Activated CD8-positive, alpha-beta memory T cell treated with anti-CD3 and anti-CD28 coated beads, Interleukin-2, amount 50 U/mL, for 1 hour (primary cell): Measurements from ENCODE around the gene MOV10.

Experiments
- DNase-seq: peaks from one replicate; pipeline ENCODE4 v3.0.0-alpha.2; 2020; ENCODE audit errors: extremely low read depth

MOV10 gene

DNA sequence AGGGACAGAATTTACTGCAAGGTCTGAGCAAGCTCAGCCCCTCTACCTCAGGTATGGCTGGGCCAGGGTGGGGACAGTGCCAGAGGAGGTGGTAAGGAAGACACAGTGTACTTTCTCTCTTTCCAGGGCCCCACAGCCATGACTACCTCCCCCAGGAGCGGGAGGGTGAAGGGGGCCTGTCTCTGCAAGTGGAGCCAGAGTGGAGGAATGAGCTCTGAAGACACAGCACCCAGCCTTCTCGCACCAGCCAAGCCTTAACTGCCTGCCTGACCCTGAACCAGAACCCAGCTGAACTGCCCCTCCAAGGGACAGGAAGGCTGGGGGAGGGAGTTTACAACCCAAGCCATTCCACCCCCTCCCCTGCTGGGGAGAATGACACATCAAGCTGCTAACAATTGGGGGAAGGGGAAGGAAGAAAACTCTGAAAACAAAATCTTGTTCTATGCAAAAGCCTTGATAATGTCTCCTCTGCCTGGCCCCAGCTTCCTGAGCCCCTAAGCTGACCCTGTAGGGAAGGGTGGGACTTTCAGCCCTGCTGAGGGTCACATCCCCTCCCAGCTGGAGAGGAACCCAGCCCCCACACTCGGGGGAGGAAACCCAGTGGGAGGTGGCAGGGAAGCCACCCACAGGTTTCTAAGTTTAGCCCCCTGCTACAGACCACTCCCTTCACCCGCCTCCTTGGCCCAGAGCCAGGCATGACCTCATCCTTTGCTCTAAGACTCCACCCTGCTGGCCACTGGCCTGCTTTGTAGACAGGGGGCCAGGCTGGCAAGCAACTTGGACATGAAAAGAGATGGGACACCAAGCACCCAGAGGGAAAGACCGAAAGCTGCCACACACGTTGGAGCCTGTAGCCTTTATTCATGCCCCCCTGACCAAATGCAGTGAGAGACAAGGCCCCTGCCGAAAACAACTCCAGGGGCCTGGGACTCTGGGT lies 26.1 kb downstream of the MOV10 start:
- DNase-seq = no peak

DNA sequence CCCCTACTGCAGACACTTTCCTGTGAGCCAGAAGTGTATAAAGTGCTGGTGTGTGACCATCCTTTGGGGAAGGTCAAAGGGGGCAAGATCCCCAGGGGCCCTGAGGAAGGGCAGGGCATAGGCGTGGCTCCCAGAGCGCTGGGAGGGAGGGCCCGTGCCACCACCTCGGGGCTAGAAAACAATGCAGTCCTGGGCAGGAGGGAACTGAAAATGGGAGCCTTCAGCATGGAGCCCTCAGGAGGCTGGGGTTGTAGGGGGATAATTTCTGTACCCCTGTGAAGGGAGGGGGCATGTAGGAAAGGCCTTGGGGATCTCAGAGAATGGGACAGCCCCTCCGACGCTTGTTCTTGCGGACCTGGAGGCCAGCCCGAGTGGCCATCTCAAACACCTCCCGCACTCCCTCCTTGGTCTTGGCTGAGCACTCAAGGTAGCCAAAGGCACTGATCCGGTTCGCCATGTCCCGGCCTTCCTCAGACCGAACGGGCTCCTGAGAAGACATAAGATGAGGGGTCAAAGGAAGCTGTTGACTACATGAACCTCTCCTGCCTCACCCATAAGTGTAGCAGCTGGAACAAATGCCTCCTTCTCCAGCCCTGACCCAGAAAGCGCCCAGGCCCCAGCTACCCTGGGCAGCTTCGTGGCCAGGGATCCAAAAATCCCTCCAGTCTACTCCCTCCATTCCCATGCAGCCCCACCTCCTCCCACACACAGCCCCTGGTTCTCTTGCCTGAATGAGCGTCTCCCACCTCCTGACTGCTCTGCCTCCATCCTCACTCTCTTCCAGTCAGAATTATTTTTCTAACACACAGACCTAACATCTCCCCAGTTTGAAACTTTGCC lies 27.0 kb downstream of the MOV10 start:
- no peak for DNase-seq

DNA sequence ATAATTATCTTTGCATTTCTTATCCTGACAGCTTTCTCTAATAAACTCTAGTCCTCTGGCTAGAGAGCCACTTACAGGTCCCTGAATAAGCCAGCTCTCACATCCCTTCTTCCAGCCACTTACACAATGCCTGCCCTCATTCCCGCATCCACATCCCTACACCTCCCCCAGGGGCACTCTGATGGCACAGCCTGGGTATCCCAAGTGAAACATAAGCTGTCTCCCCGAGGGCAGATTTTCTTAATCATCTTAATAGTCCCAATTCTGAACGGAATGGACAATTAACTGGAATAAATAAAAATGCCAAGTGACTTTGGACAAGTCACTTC lies 27.6 kb downstream of the MOV10 start:
- no peak for DNase-seq

DNA sequence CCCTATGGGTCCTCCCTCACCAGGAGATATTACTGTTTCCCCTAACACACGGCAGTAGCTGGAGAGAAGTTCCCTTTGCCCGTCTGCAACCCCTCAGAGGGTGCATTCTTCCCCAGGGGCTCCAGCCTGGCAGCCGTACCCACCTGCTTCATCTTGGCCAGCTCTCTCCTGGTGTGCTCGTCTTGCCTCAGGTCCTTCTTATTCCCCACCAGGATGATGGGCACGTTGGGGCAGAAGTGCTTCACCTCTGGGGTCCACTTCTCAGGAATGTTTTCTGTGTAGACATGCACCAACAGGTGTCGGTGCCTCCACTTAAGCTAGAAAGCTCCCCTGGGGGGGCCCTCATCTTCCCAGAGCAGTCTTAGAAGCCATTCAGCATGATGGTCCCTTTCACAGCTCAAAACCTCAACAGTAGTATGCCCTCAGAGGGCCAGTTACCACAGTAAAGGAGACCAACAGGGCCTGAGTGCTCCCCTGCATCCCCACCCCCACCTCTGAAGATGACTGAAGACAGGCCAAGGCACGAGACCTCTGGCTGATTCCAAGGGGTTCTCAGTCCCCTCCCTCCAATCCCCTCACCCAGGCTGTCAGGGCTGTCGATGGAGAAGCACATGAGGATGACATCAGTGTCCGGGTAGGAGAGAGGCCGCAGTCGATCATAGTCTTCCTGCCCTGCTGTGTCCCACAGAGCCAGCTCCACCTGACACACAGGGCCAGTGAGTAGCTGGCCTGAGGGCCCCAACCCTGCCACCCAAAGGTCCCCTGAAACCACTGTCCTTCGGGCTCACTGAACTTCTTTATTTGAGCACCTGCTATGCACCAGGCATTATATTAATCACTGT lies 28.2 kb downstream of the MOV10 start:
- no peak for DNase-seq

DNA sequence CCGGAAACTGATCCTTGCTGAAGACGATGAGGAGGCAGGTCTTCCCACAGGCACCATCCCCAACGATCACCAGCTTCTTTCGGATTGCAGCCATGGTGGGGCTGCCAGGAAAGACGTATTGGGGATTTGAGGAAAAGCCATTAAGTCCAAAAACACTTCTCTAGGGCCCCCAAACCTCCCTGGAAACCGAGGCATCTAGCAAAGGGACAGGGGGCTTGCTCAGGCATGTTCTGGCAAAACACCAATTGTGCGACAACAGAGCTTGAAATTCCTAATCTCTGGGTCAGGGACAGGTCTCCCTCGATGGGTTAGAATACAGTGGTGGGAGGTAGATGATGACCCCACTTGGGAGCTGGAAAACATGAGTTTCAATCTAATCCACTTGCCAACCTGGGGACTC lies 29.2 kb downstream of the MOV10 start:
- DNase-seq = no peak

DNA sequence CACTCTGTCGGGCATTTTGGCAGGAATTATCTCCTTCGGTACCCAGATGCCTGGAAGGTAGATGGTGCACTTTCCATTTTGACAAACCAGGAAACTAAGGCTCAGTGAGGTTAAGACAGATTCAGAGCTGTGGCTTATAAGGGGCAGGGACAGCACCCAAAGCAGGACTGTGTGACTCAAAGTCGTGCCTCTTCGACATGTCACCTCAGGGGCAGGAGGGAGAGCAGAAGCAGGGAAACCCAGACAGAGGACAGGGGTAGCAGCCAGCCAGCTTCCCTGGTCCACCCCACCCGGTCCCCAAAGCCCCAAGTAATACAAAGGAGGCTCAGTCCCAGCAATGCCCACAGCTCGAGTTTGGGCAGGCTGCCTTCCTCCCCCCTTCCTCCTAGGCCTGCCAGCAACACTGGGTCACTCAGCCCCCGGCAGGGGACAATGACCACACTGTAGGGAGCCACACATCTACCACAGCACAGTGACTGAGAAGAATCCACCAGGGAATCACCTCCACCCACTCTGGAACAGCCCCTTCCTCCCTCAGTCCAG lies 30.0 kb downstream of the MOV10 start:
- no peak for DNase-seq

DNA sequence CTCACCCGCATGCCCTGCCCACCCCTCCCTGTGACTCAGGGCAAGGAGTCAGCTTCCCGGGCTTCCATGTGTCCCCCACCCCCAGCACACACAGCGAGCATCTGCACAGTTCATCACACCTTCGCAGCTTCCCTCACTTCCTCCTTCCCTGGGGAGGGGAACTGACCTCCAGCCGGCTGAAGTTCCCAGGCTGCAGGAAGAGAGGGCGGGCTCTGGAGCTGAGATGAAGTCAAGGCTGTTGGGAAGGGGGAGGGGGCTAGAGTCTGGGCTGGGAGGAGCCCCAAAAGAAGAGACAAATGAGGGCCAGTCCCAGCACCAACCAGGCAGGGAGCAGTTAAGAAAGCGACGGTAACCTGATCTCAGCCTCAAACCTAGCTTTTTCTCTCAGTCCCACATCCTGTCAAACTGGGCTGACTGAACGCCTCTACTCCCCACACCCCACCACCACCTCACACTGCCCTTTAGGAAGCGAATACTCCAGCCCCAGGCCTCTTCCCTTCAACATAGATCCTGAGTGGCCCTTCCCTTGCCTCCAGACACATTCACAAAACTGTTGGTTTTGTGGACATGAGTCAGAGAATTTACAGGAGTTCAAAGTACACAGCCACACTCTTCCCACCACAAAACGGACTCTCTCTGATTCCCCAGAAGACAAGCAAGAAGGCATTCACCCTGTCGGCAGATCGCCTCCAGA lies 30.6 kb downstream of the MOV10 start:
- DNase-seq = no peak

DNA sequence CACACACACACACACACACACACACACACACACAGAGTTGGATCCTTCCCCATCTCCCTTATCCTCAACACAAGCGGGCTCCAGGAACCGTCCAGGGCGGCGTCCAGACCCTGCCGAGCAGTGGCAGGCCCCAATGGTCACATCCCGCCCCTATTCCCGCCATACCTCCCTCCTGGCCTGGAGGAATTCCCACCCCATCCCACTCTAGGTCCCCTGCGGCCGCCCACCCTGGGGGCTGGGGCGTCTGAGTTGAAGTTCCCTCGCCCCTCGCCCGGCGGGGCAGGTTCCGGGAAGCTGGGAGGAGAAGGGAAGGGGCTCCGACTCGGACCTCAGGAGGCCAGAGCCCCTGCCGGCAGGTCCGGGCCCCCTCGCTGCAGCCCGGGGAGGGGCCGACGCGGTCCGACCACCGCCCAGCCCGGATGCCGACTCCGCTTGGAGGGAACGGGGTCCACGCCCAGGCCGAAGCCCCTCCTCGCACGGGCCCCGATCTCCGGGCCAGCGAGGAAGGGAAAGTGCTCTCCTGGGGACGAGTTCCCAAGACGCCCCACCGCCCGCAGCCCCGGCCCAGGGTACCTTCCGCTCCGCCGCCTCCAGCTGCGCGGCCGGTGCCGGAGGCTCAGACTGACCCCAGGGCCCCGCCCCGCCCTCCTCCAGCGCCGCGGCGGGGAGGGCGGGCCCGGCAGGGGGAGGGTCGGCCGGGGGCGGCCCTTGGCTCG lies 32.2 kb downstream of the MOV10 start, which contains the start of gene RHOC:
Gene RHOC, minus strand, starts transcription at position 623 of the 716 bp plus-strand sequence. CDS start 3,328 bp downstream, outside the sequence.
- no peak for DNase-seq

DNA sequence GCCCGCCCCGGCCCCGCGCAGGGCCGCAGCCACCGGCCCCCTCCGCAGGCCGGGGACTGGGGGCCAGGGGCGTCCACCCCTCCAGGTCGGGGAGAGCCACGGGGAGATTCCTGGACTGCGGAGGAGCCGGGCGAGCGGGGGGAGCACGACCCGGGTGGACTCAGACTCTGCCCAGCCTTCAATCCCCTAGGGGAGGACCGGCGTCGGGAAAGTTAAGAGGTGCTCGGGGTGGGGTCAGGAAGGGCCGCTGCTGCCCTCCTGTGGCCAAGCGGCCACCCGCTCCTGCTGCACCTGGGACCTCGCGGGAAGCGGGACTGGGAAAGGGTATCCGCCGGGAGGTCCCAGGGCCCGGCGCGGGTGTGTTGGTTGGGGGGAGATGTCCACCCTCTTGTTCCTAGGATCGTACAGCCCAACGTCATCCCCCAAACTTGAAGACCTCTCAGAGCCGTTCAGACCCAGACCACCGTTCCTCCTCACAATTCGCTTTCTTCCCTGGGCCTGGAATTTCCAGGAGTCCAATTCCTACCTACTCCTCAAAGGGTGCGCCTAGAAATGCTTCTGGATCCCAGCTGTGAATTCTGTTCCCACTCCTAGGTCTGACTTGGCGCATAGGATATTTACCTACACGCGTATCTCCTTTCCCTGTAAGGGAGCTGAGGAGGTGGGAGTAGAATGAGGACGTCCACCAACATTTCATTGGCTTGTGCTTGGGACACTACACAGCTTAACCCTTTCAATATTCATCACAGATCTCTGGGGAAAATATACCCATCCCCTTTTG lies 33.0 kb downstream of the MOV10 start:
- no peak for DNase-seq

DNA sequence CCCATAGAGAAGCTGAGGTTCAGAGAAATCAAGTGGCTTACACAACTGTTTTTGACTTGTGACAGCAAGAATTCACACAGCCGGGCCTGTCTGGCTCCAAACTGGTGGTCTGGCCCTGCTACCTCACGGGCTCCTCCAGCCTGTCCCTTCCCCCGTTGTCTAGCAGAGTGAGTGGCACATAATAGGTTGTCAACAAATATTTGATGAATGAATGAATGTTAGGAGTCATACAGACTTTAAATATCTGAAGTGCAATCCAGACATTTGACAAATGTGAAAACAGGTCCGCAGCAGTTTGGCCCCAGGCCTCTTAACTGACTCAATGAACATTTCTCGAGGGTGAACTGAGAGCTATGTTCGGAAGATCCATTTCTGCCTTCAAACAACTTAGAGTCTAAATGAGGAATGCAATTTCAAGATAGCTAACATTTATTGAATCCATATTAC lies 33.6 kb downstream of the MOV10 start:
- DNase-seq = no peak

DNA sequence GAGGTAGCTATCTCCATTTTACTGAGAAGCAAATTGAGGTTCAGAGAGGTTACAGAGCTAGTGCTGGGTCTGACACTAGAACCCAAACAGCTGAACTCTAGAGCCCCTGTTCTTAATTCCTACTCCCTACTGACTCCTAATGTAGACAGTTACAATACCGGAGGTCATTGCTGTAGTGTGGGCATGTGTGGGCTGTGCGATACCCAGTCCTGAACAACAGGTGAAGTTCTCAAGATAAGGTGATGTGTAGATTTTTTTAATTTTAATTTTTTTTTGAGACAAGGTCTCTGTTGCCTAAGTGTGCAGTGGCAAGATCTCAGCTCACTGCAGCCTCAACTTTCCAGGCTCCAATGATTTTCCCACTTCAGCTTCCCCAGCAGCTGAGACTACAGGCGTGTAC lies 34.0 kb downstream of the MOV10 start:
- no peak for DNase-seq

DNA sequence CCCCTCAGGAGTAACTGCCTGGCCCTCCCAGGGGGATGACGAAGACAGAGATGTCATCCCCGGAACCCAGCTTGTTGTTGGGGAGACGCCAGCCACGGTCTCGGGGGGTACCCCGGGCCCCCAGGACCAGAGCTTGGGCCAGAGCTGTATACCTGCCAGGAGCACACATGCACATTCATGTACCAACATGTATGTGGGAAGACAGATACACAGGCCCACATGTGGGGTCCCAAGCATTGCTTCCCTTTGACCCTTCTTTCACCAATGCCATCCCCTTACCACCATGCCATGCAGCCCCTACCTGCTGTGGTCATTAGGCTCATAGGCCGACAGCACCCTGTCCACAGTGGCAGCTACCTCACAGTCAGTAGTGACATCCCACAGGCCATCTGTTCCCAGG lies 35.7 kb downstream of the MOV10 start:
- no peak for DNase-seq

DNA sequence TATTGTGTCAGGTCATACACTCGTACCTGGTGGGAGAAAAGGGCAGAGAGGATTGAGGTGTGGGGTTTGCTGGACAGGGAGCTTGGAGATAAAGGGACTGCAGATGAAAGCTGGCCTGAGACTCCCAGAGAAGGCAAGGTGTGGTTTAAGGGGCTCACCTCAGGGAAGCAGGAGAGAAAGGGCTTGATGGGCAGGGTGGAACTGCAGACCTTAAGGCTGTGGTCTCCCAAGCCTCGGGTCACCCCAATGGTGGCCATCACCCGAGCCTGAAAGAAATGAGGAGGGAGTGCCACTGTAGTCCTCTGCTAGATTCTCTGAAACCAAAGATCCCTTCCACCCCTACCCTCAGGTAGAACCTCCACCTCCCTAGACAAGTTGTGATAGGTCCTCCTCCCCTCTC lies 36.1 kb downstream of the MOV10 start:
- DNase-seq = no peak

DNA sequence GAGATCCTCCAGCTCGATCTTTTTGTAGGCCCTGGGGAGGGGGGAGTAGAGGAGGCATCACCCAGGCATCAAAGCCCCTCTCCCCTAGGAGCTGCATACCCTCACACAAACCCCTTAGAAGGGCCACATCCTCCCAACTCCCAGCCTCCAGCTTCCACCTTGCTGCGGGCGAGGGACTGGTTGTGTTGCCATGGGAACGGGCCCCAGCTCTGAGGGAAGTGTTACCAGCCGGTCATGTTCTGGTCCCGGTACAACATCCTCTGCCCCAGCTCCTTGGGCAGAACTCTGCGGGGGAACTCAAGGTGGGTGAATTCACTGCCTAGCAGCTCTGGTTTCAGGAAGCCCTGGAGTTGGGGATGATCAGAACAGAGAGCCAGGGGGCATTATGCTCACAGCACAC lies 36.6 kb downstream of the MOV10 start:
- no peak for DNase-seq

DNA sequence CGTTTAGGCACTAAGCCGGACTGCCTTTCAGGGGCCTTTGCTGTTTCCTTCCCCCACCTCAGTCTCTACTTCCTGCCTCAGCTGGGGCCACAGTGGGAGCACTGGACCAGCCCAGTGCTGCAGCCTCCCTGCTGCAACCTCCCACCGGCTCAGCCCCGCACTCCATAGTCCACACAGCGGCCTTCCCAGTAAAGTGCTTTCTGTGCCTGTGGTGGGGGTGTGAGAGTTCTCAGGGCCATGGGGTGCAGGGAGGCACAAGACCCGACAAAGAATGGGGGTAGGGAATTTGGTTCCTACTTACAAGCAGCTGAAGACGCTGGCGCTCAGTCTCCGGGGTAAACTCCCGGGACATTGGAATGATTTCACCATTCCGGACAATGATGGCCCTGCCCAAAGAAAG lies 37.2 kb downstream of the MOV10 start:
- no peak for DNase-seq

DNA sequence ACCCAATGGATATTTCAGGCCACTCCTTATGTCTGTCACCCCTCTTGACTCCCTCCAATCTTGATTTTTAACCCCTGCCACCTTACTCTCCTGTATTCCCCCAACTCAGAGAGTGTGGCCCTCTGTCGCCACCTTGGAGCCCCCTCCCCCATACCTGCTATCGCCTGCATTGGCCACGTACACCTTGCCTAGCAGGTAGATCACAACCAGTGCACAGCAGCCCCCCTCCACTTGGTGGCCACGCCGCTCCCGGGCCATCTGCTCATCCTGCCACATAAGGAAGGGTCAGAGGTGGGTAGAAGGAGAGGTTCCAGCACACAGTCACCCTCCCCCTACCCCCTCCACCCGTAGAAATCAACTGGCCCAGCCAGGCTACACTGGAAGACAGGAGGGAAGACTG lies 37.7 kb downstream of the MOV10 start:
- no peak for DNase-seq

DNA sequence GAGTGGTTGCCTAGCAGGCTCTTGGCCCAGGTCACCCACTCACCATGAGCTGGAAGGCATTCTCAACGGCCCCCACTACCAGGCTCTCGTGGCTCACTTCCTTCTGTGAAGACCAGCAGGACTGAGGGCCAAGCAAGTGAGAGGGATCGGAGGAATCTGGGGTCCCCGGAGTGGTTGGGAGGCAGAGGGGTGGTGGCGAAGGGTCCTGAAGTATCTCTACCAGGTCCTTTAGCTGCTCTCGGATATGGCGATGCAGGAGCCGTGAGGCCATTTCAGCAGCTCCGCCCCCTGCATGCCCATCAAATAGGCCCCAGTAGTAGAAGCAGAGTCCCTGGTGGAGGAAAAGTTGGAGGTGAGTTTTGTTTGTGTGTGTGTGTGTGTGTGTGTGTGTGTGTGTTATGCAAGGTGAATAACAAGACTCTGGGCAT lies 38.3 kb downstream of the MOV10 start:
- no peak for DNase-seq

DNA sequence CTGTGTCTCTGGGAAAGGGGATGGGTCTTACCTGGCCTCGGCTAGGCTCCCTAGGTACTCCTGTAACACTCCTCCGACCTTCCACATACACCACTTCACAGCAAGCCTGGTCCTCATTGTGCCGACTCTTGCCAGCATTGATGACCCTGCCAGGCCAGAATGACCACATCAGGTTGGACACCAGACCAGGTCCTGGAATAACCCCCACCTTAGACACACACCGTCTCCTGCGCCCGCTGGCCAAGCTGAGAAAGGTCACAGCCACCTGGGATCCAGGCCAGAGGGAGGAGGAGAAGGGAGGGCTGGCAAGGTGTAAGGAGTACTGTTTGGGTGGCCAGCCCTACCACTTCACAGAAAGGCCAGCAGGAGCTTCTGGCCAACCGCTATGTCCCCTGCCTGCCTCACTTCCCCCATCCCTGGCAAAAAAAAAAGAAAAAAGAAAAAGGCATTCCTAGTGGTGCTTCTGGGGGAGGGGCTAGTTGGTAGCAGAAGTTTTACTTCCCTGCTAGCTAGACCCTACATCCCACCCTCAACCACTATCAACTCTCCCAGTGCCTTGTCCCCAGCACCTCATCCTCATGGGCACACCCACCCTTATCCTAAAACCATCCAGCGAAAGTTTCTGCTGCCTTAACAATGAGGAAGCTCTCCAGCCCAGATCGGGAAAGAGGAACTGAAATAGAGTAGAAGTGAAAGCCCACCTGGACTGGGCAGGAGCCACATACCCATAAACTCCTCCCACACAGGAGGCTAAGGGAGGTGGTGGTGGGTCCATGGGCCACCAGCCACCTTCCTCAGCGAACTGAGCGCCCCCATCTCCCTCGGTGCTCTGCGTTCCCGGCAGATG lies 39.2 kb downstream of the MOV10 start:
- no peak for DNase-seq
